Fibroblast of peridontal ligament (primary cell): ENCODE measurements around the gene MID2.
"Not testable (repeated sequence)": the region's sequence is repeated elsewhere in the genome, so short reads cannot be mapped to it uniquely, and the experiment has no call there.

Source experiments
- DNase-seq: peaks from one replicate; pipeline ENCODE4 v3.0.0-alpha.2; 2010; ENCODE audit errors: extremely low read depth

The MID2 gene

GRCh38 chrX:107940095-107940494 is 114.4 kb downstream of the MID2 start:
- no peak for DNase-seq

- DNase-seq = not testable (repeated sequence)
Measured at GRCh38 chrX:107955337-107955736, 129.7 kb downstream of the MID2 start.

GRCh38 chrX:107968623-107969022 is 143.0 kb downstream of the MID2 start:
- no peak for DNase-seq

- no peak for DNase-seq
Measured at GRCh38 chrX:107970073-107970472, 144.4 kb downstream of the MID2 start.

DNA sequence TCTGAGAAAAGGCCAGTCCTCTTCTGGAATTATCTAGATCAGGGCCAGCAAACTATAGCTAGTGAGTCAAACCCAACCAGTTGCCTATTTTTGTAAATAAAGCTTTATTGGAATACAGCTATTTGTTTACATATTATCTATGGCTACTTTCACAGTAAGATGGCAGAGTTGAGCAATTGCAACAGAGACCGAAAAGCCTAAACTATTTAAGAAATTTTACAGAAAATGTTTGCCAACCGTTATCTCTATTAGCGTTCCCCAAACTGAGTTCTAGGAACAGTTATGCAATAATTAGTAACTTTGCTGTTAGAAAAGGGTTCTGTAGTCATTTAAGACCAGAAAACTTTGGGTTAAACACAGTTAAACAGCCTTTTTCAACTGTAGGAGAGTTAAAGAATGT is 146.0 kb downstream of the MID2 start:
- DNase-seq = no peak
